HG03097 (cell line): ENCODE results near the gene GPR18.
A peak's percentile ranks its signal among the peaks of the same experiment; 100 is the strongest.
"Not testable (repeated sequence)": the region's sequence is repeated elsewhere in the genome, so short reads cannot be mapped to it uniquely, and the experiment has no call there.

Experiments
- ATAC-seq: cut with Tn5 transposase; IDR thresholded peaks from one replicate; pipeline ENCODE4 v1.9.1; 2021; ENCODE audit not compliant: unreplicated experiment, low FRiP score

Gene GPR18

DNA sequence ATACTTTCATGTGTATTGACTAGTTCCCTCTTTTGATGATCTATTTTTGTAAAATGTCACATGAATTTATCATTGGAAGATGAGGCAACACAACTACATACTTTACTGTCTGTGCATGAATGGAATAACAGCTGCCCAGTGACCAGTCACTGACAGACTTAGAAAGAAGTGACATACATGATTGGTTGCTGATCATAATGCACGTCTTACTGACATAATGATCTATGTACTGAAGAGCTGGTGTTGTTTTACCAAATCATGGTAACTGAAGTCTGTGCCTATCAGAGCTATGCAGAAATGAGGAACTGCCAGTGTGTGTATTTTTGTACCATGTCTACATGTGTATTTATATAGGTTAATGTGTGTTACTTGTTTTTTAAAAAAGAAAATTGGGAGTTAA is 26.5 kb downstream of the GPR18 start:
- no peak for ATAC-seq

DNA sequence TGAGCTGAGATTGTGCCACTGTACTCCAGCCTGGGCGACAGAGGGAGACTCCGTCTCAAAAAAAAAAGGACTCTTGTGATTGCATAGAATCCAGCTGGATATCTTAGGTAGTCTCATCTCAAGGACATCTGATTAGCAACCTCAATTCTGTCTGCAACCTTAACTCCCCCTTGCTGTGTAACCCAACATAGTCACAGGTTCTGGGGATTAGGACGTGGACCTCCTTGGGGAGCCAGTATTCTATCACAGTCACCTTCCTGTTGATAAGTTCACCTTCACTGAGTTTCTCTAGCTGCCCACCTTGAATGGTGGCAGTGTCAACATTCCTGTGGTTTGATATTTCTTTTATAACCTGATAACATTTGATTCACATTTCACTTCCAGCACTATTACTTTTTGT is 27.2 kb downstream of the GPR18 start:
- ATAC-seq: no peak

DNA sequence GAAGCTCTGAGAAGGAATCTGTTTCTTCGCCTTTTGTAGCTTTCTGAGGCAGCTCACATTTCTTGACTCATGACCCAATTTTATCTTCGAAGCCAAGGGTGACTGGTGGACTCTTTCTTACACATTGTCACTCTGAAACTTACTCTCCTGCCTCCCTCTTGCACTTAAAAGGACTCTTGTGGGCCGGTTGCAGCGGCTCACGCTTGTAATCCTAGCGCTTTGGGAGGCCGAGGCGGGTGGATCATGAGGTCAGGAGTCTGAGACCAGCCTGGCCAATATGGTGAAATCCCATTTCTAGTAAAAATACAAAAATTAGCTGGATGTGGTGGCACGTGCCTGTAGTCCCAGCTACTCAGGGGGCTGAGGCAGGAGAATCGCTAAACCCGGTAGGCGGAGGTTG is 27.6 kb downstream of the GPR18 start:
- not testable (repeated sequence) for ATAC-seq

DNA sequence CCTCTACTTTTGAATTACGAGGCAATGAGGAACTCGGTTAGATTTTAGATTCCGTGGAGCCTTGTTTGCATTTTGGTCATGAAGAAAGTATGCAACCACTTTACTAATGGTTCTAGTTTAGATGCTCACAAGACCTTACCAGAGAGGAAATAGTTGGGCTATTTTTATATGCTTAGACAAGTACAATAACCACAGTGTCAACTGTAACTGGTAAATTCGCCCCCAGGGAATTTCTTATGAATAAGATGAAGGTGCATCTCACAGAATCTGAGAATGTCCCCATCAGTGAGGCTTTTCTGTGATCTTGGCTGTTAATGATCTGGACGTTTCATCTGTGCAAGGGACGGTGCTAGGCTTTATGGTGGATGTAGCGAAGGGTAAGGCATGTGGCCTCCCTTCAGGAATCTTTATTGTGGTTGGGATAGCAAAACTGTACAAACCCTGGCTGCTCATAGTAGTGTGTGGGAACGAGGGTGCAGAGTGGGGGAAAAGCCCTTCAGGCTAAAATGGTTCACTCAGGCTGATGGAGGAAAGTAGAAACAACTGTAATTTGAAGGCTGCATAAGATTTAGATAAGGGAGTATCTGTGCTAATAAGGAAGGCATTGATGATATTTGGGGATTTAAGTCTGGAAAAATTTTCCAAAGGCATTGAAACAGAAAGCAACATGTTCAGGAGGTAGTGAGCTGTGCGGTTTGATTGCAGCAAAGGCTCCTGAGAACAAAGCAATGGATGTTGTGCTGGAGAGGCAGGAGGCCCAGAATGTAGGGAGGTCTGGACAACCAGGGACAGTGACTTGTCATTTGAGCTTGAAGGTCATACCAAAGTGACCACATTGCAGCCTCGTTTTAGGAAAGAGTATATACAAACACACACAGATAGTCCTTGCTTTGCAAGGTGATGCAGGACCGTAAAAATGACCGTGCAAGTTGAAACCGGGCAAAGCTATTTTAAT is 29.2 kb downstream of the GPR18 start:
- ATAC-seq: peak; percentile 86

DNA sequence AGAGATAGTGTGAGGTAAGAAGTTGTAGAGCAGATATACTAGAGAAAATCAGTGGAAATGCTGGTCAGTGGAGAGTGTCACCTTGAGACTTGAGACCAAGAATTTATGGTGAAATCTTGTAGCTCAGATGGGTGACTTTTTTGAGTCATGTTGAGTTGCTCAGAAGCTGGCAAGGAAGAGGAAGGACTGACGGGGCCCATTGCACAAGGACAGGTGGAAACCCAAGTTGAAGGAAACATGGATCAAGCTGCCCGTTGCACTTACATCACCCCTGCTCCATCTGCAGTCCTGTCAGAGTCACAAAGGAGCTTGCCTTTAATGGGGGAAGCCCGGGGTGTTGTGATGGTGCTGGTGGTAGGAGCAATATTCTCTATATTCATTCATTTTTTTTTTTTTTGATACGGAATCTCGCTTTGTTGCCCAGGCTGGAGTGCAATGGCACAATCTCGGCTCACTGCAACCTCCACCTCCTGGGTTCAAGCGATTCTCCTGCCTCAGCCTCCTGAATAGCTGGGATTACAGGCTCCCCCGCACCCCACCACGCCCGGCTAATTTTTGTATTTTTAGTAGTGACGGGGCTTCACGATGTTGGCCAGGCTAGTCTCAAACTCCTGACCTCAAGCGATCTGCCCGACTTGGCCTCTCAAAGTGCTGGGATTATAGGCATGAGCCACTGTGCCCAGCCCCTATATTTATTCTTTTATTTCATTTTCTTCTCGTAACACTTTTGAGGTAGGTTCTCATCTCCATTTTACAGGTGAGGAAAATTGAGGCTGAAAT is 30.1 kb downstream of the GPR18 start:
- ATAC-seq: no peak

DNA sequence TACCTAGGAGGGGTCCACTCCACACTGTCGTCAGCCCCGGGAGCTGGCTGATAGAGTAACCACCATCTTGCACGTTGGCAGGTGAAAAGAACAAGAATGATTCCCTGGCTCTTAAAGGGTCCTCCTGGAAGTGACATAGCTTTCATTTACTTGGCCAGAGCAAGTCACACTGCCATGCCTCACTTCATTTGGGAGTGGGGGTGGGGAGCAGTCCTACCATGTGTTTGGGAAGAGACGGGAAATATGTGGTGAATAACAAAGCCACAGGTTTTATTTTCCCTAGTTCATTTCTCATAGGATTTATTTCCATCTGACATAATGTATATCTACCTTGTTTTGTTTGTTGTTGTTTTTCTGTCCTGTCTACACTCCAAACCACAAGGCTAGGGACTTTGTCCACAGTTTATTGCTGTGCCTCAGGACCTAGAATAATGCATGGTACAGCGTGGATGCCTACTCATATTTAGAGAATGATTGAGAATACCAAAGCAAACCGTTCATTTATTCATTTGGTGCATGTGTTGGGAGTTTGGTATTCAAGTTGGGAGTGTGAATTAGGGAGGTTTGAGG is 30.8 kb downstream of the GPR18 start:
- ATAC-seq: no peak

DNA sequence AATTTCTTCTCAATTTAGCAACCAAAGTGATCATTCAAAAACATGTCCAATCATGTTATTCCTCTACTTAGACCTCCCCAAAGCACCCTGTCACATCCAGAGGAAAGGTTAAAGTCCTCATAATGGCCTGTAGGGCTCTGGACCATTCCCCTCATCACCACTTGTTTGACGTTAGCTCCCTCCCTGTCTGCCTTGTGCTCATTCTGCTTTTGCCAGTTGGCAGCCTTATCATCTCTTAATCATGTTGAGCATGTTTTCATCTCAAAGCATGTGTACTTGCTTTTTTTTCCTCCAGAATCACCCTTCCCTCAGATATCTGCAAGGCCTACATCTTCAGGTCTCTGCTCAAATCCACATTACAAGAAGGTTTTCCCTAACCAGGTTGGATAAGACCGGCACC is 31.7 kb downstream of the GPR18 start:
- no peak for ATAC-seq

DNA sequence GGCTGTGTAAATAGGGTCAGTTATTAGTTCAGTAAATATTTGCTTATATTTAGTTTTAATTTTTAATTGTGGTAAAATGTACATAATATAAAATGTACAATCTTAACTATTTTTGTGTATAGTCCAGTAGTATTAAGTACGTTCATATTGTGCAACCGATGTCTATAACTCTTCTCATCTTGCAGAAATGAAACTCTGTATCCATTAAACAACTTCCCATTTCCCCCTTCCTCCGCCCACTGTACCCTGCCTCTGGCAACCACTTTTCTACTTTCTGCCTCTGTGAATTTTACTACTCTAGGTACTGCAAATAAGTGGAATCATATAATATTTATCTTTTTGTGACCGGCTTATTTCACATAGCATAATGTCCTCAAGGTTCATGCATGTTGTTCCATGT is 33.1 kb downstream of the GPR18 start:
- ATAC-seq: no peak

DNA sequence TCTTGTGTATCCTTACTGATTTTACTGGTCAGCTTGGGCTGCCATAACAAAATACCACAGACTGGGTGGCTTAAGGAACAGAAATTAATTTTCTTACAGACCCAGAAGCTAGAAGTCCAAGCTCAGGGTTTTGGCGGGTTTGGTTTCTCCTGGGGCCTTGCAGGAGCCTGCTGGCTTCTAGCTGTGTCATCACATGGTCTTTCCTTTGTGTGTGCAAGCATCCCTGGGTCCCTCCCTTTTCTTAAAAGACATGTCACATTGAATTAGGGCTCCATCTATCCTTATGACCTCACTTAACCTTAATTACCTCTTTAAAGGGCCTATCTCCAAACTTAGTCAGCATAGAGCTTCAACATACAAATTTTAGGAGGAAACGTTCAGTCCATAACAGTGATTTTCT is 34.2 kb downstream of the GPR18 start:
- ATAC-seq: no peak

DNA sequence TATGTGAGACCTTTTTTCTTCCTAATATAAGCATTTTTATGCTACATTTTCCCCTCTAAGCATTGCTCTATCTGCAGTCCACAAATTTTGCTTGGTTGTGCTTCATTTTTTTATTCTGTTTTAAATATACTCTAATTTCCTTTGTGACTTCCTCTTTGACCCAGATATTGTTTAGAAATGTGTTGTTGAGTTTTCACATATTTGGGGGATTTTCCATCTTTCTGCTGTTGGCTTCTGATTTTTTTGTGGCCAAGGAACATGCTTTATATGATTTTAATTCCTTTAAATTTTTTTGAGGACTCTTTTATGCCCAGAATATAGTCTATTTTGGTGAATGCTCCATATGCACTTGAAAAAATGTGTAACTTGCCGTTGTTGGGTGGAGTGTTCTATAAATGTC is 34.6 kb downstream of the GPR18 start:
- ATAC-seq: no peak

DNA sequence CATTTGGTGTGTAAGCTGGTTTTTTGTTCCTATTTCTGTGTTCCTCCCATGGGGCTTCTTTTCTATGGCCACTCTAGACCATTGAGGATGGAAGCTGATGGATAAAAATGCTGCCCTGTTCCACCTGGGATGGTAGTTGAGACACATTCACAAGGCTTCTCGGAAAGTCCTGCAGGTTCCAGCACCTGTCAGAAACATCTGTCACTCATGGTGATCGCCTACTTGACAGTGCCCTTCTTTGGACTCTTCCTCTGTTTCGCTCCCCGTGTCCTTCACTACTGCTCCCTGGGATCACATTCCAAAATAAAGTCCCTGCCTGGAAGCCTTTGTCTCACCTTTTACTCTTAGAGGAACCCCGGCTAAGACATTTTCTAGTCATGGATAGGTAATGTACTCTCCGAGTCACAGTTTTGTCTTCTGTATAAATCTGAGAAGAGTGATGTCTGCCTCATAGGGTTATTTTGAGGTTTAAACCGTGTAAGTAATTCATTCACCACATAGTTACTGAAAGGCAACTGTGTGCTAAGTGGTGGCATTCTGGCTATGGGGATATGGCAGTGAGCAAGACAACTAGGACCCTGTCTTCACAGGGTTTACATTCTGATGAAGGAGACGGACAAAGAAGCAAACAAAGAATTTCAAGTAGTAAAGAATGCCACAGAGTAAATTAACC is 36.5 kb downstream of the GPR18 start:
- ATAC-seq: no peak

DNA sequence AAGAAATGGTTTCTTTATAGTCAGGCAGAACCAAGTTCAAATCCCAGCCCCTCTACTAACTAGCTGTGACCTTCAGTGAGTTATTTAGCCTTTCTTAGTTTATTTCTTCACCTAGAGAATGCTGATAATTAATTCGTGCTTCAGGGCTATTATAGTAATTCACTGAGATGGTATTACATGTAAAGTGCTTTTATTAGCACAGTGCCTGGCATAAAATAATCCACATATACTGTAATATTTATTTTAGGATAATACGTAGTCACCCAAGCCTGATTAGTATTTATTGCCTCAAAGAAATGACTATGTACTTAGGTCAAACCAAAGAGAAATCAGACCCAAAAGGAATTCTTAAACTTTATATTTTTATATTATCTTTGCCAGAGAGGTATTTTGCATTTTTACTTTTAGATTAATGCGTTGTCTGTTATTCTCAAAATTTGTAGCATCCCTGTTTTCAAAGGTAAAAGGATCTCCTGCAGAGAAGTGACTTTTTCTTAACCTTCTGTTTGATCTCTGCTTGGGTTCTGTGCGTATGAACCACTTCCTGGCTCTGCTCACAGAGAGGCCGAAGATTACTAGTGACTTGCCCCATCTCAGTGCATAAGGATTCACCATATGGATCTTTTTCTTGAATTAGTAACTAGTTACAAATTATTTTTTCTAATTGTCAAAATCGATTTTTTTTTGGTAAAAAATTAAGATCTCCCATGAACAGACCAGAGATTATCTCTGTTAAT is 37.8 kb downstream of the GPR18 start:
- ATAC-seq: no peak

DNA sequence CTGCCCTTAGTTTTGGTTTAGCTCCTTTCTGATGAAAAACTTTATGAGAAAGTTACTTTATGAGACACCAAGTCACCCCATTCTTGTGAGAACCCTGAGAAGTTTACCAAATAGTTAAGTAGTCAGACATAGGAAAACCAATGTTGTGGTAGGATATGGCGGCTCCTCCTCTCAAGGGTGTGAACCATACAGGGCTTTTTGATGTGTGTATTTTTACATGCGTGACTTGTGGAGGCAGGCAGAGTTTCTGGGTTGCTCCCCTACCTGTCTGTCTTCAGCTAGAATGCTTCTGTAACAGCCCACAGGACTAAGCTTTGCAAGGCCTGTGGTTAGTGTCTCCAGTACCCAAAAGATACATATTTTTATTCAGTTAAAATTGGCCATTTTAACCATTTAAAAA is 39.2 kb downstream of the GPR18 start:
- peak; percentile 36 for ATAC-seq

DNA sequence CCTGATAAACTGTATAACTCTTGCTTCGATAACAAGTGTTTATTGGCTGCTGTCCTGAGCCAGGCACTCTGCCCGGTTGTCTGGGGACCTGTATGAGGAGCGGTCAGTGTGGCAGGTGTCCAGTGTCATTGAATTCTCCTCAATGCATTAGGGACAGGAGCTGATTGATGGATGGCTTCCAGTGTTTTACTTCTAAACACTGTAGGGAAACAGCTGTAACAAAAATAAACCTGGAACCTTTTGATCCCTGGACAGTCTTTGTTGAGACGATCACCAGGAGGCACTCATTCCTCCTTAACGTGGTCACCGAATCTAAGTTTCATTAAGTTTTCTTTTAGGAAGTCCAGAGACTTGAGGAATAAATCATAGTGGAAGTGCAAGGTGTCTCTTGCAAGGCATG is 39.6 kb downstream of the GPR18 start:
- ATAC-seq: no peak

DNA sequence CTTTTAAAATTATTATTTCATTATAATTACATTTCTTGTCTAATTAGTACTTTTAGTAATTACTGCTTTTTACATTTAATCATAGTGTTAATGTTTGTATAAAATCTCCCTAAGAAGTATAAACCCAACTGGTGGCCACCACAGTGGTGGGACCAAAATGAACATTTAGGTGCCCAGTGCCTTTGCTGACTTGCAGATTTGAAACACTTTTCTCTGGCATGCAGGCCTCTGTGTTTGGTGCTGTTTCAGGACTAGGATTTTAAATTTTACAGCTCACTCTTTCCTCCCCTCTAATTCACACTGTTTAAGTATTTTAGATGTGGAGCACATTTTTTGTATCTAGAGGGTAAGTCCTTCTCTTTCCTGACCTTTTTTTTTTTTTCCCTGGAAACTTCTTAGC is 40.1 kb downstream of the GPR18 start:
- no peak for ATAC-seq

DNA sequence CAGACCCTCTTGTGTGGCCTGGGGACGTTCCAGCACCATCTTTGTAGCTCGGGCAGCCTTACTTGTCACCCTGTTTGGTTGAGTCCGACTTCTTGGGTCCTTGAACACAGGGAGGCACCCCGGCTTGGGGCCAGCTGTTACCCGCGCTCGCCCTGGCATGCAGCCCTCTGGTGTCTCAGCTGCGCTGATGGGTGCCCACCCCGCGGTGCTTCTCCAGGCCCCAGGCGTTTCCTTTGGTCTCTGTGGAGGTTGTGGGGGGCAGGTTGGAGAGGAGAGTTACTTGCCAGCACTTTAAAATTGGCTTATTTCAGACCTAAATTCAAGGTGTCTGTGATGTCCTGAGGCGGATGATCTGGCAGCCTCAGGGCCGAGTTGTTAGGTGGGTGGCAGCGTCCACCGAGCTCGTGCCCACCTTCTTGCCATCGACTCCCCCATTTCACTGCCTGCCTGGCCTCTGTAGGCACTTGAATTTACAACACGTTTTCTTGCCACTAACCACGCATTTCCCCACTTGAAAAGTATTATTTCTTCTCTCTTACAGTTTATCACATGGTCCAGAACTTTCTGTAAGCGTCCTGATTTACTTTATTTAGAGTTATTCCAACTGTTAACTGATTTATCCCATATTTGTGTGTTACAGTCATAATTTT is 40.6 kb downstream of the GPR18 start:
- no peak for ATAC-seq

DNA sequence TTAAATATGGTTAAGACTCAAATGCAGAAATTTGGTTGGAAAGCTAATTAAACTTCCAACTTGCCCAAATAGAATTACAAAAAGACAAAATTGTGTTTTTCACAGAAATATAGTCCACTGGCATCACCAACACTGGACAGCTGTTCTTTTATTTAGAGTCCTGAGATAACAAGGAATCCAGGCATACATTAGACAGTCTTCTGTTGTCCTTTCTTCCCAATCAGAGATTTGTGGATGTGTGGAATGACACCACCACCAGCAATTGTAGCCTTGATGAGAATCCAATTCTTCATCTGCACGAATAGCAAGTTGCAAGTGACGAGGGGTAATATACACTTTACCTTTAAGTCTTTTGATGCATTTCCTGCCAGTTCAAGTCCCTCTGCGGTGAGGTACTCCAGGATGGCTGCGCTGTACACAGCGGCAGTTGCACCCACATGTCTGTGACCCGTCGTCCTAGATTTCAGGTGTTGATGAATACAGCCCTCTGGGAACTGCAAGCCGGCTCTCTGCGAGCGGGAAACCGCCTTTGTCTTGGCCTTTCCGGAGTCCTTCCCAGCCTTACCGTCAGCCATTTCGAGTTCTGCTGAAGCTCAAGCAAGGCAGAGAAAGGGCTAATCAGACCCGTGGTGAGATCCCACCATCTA is 42.9 kb downstream of the GPR18 start:
- ATAC-seq: no peak

DNA sequence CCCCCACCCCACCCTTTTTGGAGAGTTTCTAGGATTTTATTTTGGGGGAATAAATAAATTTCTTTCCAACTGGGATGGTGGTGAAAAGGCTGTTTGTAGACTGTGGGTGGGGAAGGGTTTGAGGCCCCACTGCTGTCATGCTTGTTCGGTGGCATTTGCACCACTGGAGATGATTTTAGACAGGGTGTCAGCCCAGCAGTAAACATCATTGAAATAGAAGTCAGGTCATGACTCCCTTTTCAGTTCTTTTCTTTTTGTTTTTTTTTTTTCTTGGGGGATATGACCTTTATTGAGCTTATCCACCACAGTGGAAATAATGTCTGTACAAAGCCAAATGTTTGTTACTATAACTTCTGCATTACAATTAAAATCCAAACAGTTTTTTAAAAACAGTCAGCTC is 43.4 kb downstream of the GPR18 start:
- ATAC-seq: no peak

DNA sequence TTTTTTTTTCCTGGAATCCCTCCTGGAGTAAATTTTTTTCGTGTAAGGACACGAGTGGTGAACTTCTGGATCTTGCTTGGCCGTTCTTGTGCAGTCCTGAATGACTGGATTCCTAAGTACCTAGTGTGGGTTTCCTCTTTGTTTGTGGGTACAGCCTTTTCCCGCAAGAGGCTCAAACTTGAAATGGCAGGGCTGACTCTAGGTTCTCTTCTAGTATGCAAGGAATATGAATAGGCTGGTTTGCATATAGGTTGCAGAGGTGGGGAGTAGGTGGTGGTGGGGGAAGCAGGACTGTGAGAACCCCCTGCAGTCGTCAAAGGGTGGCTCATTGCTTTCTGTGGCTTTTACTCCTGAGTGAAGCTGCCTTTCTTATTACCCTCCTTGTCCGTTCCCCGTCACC is 43.9 kb downstream of the GPR18 start:
- peak; percentile 58 for ATAC-seq
